GM23248 (cell line): ENCODE measurements around the gene MYEOV.

Experiments used
- EZH2 ChIP-seq: fragments of 200-600 bp; sonication (generic); IDR thresholded peaks from 2 replicates; pipeline ENCODE4 v1.6.1; 2018; ENCODE audit warnings: antibody characterized with exemption, mild to moderate bottlenecking; ENCODE audit not compliant: insufficient read depth, poor library complexity, severe bottlenecking
- EZH2phosphoT487 ChIP-seq: fragments of 200-600 bp; sonication (generic); IDR thresholded peaks from 2 replicates; pipeline ENCODE4 v1.6.1; 2018; ENCODE audit warnings: antibody characterized with exemption, moderate library complexity, mild to moderate bottlenecking, low read depth; ENCODE audit not compliant: insufficient read depth

GRCh38 chr11:69264486-69264885 lies 29.5 kb upstream of the MYEOV start:
- TF ChIP-seq EZH2 (no peak), EZH2phosphoT487 (no peak)
